GM21786 (cell line): ENCODE data around the gene MBTPS1.

ENCODE experiments used
- ATAC-seq: cut with Tn5 transposase; IDR thresholded peaks from one replicate; pipeline ENCODE4 v1.9.1; 2021; ENCODE audit not compliant: unreplicated experiment

Gene MBTPS1

GRCh38 chr16:84040226-84040822 lies 76.4 kb downstream of the MBTPS1 start:
- no peak for ATAC-seq

DNA sequence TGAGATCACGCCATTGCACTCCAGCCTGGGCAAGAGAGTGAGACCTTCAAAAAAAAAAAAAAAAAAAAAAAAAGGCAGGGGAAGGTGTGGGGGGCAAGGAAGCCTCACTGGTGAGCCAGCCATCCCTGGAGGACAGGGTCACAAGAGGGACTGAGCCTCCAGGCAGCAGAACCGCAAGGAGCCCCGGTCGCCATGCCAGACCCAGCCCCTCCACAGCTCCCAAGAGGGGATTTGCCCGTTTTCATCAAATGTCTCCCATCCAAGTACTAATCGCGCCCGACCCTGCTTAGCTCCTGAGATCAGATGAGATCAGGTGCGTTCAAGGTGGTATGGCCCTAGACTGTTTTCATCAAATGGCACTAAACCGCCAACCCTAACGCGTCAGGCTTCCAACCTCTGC lies 77.0 kb downstream of the MBTPS1 start:
- ATAC-seq: no peak

GRCh38 chr16:84038469-84038868 lies 78.3 kb downstream of the MBTPS1 start:
- ATAC-seq: no peak

GRCh38 chr16:84036982-84037425 lies 79.7 kb downstream of the MBTPS1 start:
- ATAC-seq: no peak

DNA sequence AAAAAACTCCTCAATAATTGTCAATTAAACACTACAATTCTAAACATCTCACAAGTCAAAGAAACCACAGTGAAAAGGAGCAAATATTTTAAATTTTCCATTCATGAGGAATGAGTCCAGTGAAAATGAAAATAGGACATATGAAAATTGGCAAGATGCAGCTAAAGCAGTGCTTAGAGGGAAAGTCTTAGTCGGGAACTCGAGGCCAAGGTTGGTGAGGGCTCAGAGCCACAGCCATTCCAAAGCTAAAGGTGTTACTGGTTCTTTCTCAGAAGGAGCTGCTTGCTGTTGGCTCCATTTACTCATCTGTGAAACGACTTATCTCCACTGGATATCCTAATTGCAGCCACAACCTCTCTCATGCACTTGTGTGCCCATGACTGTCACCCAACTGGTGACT lies 80.6 kb downstream of the MBTPS1 start:
- ATAC-seq: no peak

- ATAC-seq: no peak
Observed at GRCh38 chr16:84034516-84034915, 82.2 kb downstream of the MBTPS1 start.

GRCh38 chr16:84033251-84034195 lies 83.2 kb downstream of the MBTPS1 start:
- ATAC-seq: no peak

- ATAC-seq: no peak
Observed at GRCh38 chr16:84032458-84033178, 84.1 kb downstream of the MBTPS1 start.

GRCh38 chr16:84031556-84031955 lies 85.2 kb downstream of the MBTPS1 start:
- no peak for ATAC-seq

DNA sequence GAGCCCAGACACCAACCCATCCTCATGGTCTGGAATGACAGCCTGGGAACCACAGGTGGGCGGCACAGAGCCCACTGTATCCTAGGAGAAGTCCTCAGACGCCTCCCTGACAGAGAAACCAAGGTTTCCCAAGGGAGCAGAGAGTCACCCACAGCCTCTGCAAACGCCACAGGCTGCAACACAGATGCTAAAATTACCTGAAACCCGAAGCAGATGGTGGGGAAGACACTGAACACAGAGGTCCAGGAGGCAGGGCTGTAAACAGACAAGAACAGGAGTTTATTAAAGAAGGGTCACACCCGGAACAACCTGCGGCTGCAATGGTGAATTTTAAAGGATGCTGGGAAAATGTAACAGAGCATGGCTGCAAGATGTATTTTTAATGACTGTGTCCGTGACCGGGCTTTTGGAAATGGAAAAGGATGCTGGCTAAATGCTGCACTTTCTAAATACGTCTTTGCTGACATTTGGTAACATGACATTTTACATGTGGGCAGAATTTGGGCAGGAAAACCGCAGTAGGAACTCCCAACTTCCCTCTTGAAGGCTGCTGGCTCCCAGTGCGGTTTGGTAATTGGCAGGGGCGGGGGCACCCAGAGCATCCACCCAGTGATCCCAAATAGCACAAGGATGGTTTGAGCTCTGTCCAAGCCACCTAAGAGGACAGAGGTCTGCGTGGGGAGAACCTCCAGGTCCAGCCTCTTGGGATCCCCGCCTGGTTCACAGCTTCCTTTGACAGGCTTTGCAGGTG lies 87.3 kb downstream of the MBTPS1 start:
- ATAC-seq: no peak

- no peak for ATAC-seq
Observed at GRCh38 chr16:84027625-84028024, 89.1 kb downstream of the MBTPS1 start.

- no peak for ATAC-seq
Observed at GRCh38 chr16:84026606-84027005, 90.1 kb downstream of the MBTPS1 start.

GRCh38 chr16:84024854-84025253 lies 91.9 kb downstream of the MBTPS1 start:
- ATAC-seq: no peak

GRCh38 chr16:84022644-84023043 lies 94.1 kb downstream of the MBTPS1 start:
- no peak for ATAC-seq

DNA sequence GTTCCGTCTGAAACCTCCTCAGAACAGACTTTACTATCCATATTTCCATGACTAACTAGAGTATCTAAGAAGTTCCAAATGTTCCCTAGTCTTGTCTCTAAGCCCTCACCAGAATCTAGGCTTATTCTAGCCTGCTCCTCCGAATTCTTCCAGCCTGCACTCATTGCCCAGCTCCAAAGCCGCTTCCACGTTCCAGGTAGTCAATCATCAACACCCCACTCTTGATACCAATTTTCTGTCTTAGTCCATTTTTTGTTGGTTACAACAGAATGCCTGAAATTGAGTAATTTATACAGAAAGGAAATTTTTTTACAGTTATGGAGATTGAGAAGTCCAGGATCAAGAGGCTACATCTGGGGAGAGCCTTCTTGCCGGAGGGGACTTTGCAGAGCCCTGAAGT lies 95.3 kb downstream of the MBTPS1 start:
- no peak for ATAC-seq

DNA sequence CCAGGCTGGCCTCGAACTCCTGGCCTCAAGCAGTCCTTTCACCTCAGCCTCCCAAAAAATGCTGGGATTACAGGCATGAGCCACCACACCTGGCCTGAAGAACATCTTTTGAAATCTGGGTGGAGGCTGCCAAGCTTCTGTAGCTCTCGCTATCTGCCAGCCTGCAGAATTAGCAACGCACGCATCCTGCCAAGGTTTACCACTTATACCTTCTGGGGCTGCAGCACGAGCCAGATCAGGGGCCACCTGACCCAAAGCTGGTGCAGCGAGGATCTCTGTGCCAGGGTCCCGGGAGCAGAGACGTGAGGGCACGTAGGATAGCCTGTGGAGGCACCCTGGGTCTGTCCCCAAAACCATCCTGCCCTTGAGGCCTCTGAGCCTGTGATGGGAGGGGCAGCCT lies 96.4 kb downstream of the MBTPS1 start:
- no peak for ATAC-seq

GRCh38 chr16:84018710-84019109 lies 98.0 kb downstream of the MBTPS1 start:
- no peak for ATAC-seq

GRCh38 chr16:84016477-84016876 lies 100.3 kb downstream of the MBTPS1 start:
- ATAC-seq: no peak

GRCh38 chr16:84015399-84015798 lies 101.3 kb downstream of the MBTPS1 start:
- ATAC-seq: no peak

- ATAC-seq: no peak
Observed at GRCh38 chr16:84014570-84015327, 102.0 kb downstream of the MBTPS1 start.
